Transverse colon (tissue), 4 donors: ENCODE measurements around the gene CCL13.

ENCODE experiments used
- CTCF ChIP-seq, 5 experiments: fragments of 200-600 bp in 3 of 5; fragments of 450-650 bp in 2 of 5; sonication (generic) in 3 of 5; IDR thresholded peaks; 1 replicate in 2 of 5; 2 replicates in 3 of 5; pipeline ENCODE4 v1.5.1; 2016 to 2017; ENCODE audit warnings: antibody characterized with exemption in 5 of 5, inconsistent platforms in 3 of 5, mild to moderate bottlenecking in 2 of 5, moderate library complexity in 1 of 5
- EP300 ChIP-seq: sonication (generic); formaldehyde crosslinking; IDR thresholded peaks from one replicate; pipeline ENCODE4 v1.6.1; 2017; ENCODE audit warnings: antibody characterized with exemption, low read depth
- POLR2AphosphoS5 ChIP-seq, 3 donors: sonication (generic); formaldehyde crosslinking; IDR thresholded peaks; one replicate each; pipeline ENCODE4 v1.6.1; 2016; ENCODE audit warnings: antibody characterized with exemption in 3 of 3

- TF ChIP-seq CTCF (IDR thresholded peaks at IDR 0.05) (no peak), EP300 (no peak), POLR2AphosphoS5 (IDR thresholded peaks at IDR 0.05) (no peak)
Observed at GRCh38 chr17:34360601-34361270, 4.5 kb downstream of the CCL13 start.
